HEK293 (cell line): ENCODE results near the gene SLC44A5.
"Not testable (repeated sequence)": the region's sequence is repeated elsewhere in the genome, so short reads cannot be mapped to it uniquely, and the experiment has no call there.

Source experiments
- CTCF ChIA-PET: fragments of 350-600 bp; formaldehyde crosslinking; extraction: SDS; loops from one replicate; lab custom pipeline; 2021; ENCODE audit warnings: antibody characterized with exemption; lab: Yijun Ruan, JAX
- POLR2A ChIA-PET: fragments of 300-600 bp; formaldehyde crosslinking; extraction: SDS; loops from one replicate; lab custom pipeline; 2020; ENCODE audit warnings: antibody characterized with exemption, inconsistent platforms; lab: Yijun Ruan, JAX
- H3K27ac ChIP-seq: fragments of 200-500 bp; sonication (Bioruptor generic); 2 replicates; pipeline ENCODE4 v1.5.1; 2014; ENCODE audit warnings: low read depth, low read length, control low read depth, inconsistent platforms; ENCODE audit errors: extremely low read depth
- H3K36me3 ChIP-seq, 2 experiments: fragments of 200-500 bp in 1 of 2; sonication (Bioruptor generic) in 1 of 2; 1 replicate in 1 of 2; 2 replicates in 1 of 2; pipeline ENCODE4 v1.5.1; 2014 to 2017; ENCODE audit warnings: inconsistent platforms in 2 of 2, low read length in 2 of 2; ENCODE audit not compliant: control insufficient read depth in 2 of 2, insufficient read depth in 1 of 2
- H3K4me1 ChIP-seq: fragments of 200-500 bp; sonication (Bioruptor generic); 2 replicates; pipeline ENCODE4 v1.5.1; 2014; ENCODE audit warnings: mild to moderate bottlenecking, low read length, inconsistent platforms; ENCODE audit not compliant: control insufficient read depth, insufficient read depth
- H3K4me3 ChIP-seq: 2 replicates; pipeline ENCODE4 v1.5.1; 2011; ENCODE audit warnings: low read depth, mild to moderate bottlenecking, control low read depth, low read length, moderate library complexity
- H3K9me3 ChIP-seq: fragments of 200-500 bp; sonication (Bioruptor generic); 2 replicates; pipeline ENCODE4 v1.5.1; 2014; ENCODE audit warnings: low read depth, low read length, inconsistent platforms; ENCODE audit not compliant: control insufficient read depth, insufficient read depth
- BCL11A ChIP-seq: fragments of 450-650 bp; formaldehyde crosslinking; IDR thresholded peaks from 2 replicates; pipeline ENCODE4 v1.5.1; 2016; ENCODE audit warnings: low read depth, missing biosample characterization, missing genetic modification characterization
- BCL11B ChIP-seq: fragments of 450-650 bp; formaldehyde crosslinking; IDR thresholded peaks from 2 replicates; pipeline ENCODE4 v1.5.1; 2016; ENCODE audit warnings: low read depth, missing biosample characterization, missing genetic modification characterization
- HIC1 ChIP-seq: fragments of 450-650 bp; formaldehyde crosslinking; IDR thresholded peaks from 2 replicates; pipeline ENCODE4 v1.5.1; 2016; ENCODE audit warnings: missing biosample characterization, missing genetic modification characterization
- HOXD13 ChIP-seq: sonication (generic); formaldehyde crosslinking; IDR thresholded peaks from 2 replicates; pipeline ENCODE4 v1.8.0; 2022; ENCODE audit warnings: missing genetic modification reagents, borderline replicate concordance
- INSM2 ChIP-seq: fragments of 450-650 bp; formaldehyde crosslinking; IDR thresholded peaks from 2 replicates; pipeline ENCODE4 v1.5.1; 2016; ENCODE audit warnings: missing biosample characterization, missing genetic modification characterization
- REPIN1 ChIP-seq: fragments of 450-650 bp; formaldehyde crosslinking; IDR thresholded peaks from 2 replicates; pipeline ENCODE4 v1.5.1; 2017; ENCODE audit warnings: missing biosample characterization, missing genetic modification characterization, low read depth
- ZBTB17 ChIP-seq: fragments of 450-650 bp; formaldehyde crosslinking; IDR thresholded peaks from 2 replicates; pipeline ENCODE4 v1.5.1; 2016; ENCODE audit warnings: missing biosample characterization, missing genetic modification characterization
- ZBTB8A ChIP-seq: fragments of 450-650 bp; formaldehyde crosslinking; IDR thresholded peaks from 2 replicates; pipeline ENCODE4 v1.5.1; 2016; ENCODE audit warnings: missing biosample characterization, missing genetic modification characterization
- ZFHX2 ChIP-seq: fragments of 450-650 bp; formaldehyde crosslinking; conservative IDR thresholded peaks from 2 replicates; pipeline ENCODE4 v1.5.1; 2016; ENCODE audit warnings: missing biosample characterization, missing genetic modification characterization
- ZNF138 ChIP-seq: fragments of 450-650 bp; formaldehyde crosslinking; IDR thresholded peaks from 2 replicates; pipeline ENCODE4 v1.5.1; 2016; ENCODE audit warnings: missing biosample characterization, missing genetic modification characterization, borderline replicate concordance
- ZNF157 ChIP-seq: fragments of 450-650 bp; formaldehyde crosslinking; IDR thresholded peaks from 2 replicates; pipeline ENCODE4 v1.5.1; 2016; ENCODE audit warnings: missing biosample characterization, missing genetic modification characterization
- ZNF202 ChIP-seq: fragments of 450-650 bp; formaldehyde crosslinking; IDR thresholded peaks from 2 replicates; pipeline ENCODE4 v1.5.1; 2016; ENCODE audit warnings: missing biosample characterization, missing genetic modification characterization, borderline replicate concordance
- ZNF274 ChIP-seq, 2 experiments: fragments of 200-500 bp in 1 of 2; fragments of 450-650 bp in 1 of 2; sonication (Bioruptor generic) in 1 of 2; formaldehyde crosslinking in 1 of 2; IDR thresholded peaks; 2 replicates each; pipeline versions ENCODE4 v1.5.1 to v1.6.1; 2014 to 2016; ENCODE audit warnings: borderline replicate concordance in 1 of 2, inconsistent platforms in 1 of 2, low read length in 1 of 2, missing biosample characterization in 1 of 2, missing genetic modification characterization in 1 of 2
- ZNF391 ChIP-seq: fragments of 450-650 bp; formaldehyde crosslinking; IDR thresholded peaks from 2 replicates; pipeline ENCODE4 v1.5.1; 2016; ENCODE audit warnings: low read depth, missing biosample characterization, missing genetic modification characterization, borderline replicate concordance
- ZNF404 ChIP-seq: fragments of 450-650 bp; formaldehyde crosslinking; IDR thresholded peaks from 2 replicates; pipeline ENCODE4 v1.5.1; 2017; ENCODE audit warnings: missing biosample characterization, missing genetic modification characterization
- ZNF530 ChIP-seq: fragments of 450-650 bp; formaldehyde crosslinking; IDR thresholded peaks from 2 replicates; pipeline ENCODE4 v1.5.1; 2016; ENCODE audit warnings: low read depth, missing biosample characterization, missing genetic modification characterization
- ZNF558 ChIP-seq: fragments of 450-650 bp; formaldehyde crosslinking; IDR thresholded peaks from 2 replicates; pipeline ENCODE4 v1.5.1; 2016; ENCODE audit warnings: missing biosample characterization, missing genetic modification characterization
- ZNF580 ChIP-seq: fragments of 450-650 bp; formaldehyde crosslinking; IDR thresholded peaks from 2 replicates; pipeline ENCODE4 v1.5.1; 2016; ENCODE audit warnings: missing biosample characterization, missing genetic modification characterization
- ZNF610 ChIP-seq: fragments of 450-650 bp; formaldehyde crosslinking; IDR thresholded peaks from 2 replicates; pipeline ENCODE4 v1.5.1; 2016; ENCODE audit warnings: missing biosample characterization, missing genetic modification characterization, borderline replicate concordance
- ZSCAN16 ChIP-seq: fragments of 450-650 bp; formaldehyde crosslinking; IDR thresholded peaks from 2 replicates; pipeline ENCODE4 v1.5.1; 2016; ENCODE audit warnings: missing biosample characterization, missing genetic modification characterization
- ZXDB ChIP-seq: fragments of 450-650 bp; formaldehyde crosslinking; IDR thresholded peaks from 2 replicates; pipeline ENCODE4 v1.5.1; 2016; ENCODE audit warnings: missing biosample characterization, missing genetic modification characterization
- TF ChIP-seq, protein P1 (sequence below): fragments of 450-650 bp; formaldehyde crosslinking; IDR thresholded peaks from 2 replicates; pipeline ENCODE4 v1.5.1; 2016; ENCODE audit warnings: missing biosample characterization, missing genetic modification characterization
- TF ChIP-seq, protein P2 (sequence below): fragments of 450-650 bp; formaldehyde crosslinking; IDR thresholded peaks from 2 replicates; pipeline ENCODE4 v1.5.0; 2017; ENCODE audit warnings: missing biosample characterization, missing genetic modification characterization, borderline replicate concordance

The SLC44A5 gene

GRCh38 chr1:75403147-75403646, 207.7 kb downstream of the SLC44A5 start:
- H3K4me3 ChIP-seq, H3K4me1 ChIP-seq, H3K36me3 ChIP-seq, CTCF ChIA-PET, H3K9me3 ChIP-seq, H3K27ac ChIP-seq, POLR2A ChIA-PET: not testable (repeated sequence)

DNA sequence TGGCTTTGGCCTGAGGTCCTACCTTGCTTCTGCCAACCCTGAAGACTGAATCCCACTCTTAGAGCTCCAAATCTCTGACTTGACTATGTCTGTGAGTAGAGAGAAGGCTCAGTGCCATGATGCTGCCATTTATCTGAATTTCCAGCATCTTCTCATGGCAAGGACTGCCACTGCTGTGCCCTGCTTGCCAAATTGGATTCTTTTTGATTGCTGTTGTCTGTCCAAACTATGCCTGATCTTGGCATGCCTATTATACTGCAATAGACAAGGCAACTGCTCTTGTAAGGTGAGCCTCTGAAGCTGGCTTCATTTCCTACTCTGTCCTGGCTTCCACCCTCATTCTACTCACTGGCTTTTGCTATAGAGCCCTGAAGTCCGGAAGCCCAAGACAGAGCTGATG, 210.2 kb downstream of the SLC44A5 start:
- CTCF ChIA-PET: no interaction called here
- Histone ChIP-seq H3K36me3 (no peaks in the 10 kb centered on the region), H3K27ac (no peak overlapping the region), H3K4me1 (no peaks in the 10 kb centered on the region), H3K9me3 (no peaks in the 10 kb centered on the region), H3K4me3 (no peak overlapping the region)
- TF ChIP-seq INSM2 (tag by site-specific recombination): no peak
- no peak for TF ChIP-seq ZNF558 (tag by site-specific recombination)
- no peak for TF ChIP-seq ZFHX2 (tag by site-specific recombination)
- TF ChIP-seq HIC1: no peak
- no peak for TF ChIP-seq ZBTB17 (tag by site-specific recombination)
- TF ChIP-seq ZNF610 (tag by site-specific recombination): no peak
- TF ChIP-seq ZNF391: no peak
- TF ChIP-seq ZNF580 (tag by site-specific recombination): no peak
- no peak for TF ChIP-seq ZXDB
- no peak for TF ChIP-seq HOXD13 (CRISPR knock-in tag)
- TF ChIP-seq ZNF157 (tag by site-specific recombination): no peak
- TF ChIP-seq, protein P1, sequence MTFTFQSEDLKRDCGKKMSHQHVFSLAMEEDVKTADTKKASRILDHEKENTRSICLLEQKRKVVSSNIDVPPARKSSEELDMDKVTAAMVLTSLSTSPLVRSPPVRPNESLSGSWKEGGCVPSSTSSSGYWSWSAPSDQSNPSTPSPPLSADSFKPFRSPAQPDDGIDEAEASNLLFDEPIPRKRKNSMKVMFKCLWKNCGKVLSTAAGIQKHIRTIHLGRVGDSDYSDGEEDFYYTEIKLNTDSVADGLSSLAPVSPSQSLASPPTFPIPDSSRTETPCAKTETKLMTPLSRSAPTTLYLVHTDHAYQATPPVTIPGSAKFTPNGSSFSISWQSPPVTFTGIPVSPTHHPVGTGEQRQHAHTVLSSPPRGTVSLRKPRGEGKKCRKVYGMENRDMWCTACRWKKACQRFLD (tag by site-specific recombination): no peak
- no peak for TF ChIP-seq ZNF530 (tag by site-specific recombination)
- POLR2A ChIA-PET: no interaction called here

DNA sequence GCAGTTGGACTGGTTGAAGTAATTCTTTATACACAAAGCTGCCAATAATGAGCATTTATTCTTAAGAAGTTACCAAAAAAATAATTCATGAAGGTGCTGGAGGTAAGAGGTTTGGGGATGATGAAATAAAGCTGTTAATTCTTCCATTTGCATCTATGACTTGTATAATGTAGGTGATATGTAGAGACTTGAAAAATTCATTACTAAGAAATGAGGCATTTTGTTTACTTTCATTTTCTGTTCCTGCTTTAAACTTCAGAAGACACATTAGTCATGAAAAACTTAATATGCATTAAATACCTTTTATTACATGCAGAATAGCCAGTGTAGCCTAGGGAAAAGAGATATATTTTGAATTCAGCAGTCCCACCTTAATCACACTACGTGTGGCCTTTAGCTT, 214.2 kb downstream of the SLC44A5 start:
- no peak overlapping the region for H3K4me3 ChIP-seq
- no peak for TF ChIP-seq BCL11A (tag by site-specific recombination)
- TF ChIP-seq ZNF404 (tag by site-specific recombination): no peak
- TF ChIP-seq, protein P2, sequence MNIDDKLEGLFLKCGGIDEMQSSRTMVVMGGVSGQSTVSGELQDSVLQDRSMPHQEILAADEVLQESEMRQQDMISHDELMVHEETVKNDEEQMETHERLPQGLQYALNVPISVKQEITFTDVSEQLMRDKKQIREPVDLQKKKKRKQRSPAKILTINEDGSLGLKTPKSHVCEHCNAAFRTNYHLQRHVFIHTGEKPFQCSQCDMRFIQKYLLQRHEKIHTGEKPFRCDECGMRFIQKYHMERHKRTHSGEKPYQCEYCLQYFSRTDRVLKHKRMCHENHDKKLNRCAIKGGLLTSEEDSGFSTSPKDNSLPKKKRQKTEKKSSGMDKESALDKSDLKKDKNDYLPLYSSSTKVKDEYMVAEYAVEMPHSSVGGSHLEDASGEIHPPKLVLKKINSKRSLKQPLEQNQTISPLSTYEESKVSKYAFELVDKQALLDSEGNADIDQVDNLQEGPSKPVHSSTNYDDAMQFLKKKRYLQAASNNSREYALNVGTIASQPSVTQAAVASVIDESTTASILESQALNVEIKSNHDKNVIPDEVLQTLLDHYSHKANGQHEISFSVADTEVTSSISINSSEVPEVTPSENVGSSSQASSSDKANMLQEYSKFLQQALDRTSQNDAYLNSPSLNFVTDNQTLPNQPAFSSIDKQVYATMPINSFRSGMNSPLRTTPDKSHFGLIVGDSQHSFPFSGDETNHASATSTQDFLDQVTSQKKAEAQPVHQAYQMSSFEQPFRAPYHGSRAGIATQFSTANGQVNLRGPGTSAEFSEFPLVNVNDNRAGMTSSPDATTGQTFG: no peak
- TF ChIP-seq ZNF202 (tag by site-specific recombination): no peak
- TF ChIP-seq ZSCAN16 (tag by site-specific recombination): no peak
- TF ChIP-seq BCL11B (tag by site-specific recombination): no peak
- no peak for TF ChIP-seq ZBTB8A (tag by site-specific recombination)
- TF ChIP-seq REPIN1: no peak
- TF ChIP-seq ZNF138 (tag by site-specific recombination): no peak
- no peak for TF ChIP-seq ZNF274 (IDR thresholded peaks at IDR 0.05; ENCODE audit: low read length)
- no peak for TF ChIP-seq ZNF274 (tag by site-specific recombination; IDR thresholded peaks at IDR 0.05; ENCODE audit: borderline replicate concordance)

More for the DNA sequence above, 214.2 kb downstream of the SLC44A5 start:
- ChIA-PET POLR2A (no interaction called here), CTCF (no interaction called here)
- H3K36me3 ChIP-seq: no peaks in the 10 kb centered on the region
- H3K9me3 ChIP-seq: no peaks in the 10 kb centered on the region
- no peaks in the 10 kb centered on the region for H3K4me1 ChIP-seq
- no peak overlapping the region for H3K27ac ChIP-seq
